Panc1 (cell line): ENCODE data around the gene PRDM7. TPM values are rescaled to one million over a fixed set of nuclear protein-coding genes. Genes with fewer than 3 reads are reported as not detected.

Source experiments
- ATAC-seq: fragments of 200-7000 bp; cut with Tn5 transposase; 2 replicates; pipeline ENCODE4 v1.9.1; 2020; ENCODE audit warnings: mild to moderate bottlenecking, moderate library complexity
- BruUV-seq: library from RNA; stranded (reverse); fragments of 400-500 nt; replicated peaks from 2 replicates; lab custom pipeline; 2021; lab: Mats Ljungman, UMichigan
- CTCF ChIA-PET: fragments of 300-600 bp; sonication (Branson Sonifier 250); formaldehyde crosslinking; loops from one replicate; lab custom pipeline; 2022; ENCODE audit warnings: antibody characterized with exemption; lab: Charles Lee
- POLR2A ChIA-PET: fragments of 300-600 bp; sonication (Branson Sonifier 250); formaldehyde crosslinking; loops from one replicate; lab custom pipeline; 2022; ENCODE audit warnings: antibody characterized with exemption; lab: Charles Lee
- DNase-seq: peaks from one replicate; pipeline ENCODE4 v3.0.0-alpha.2; 2010; ENCODE audit warnings: low read depth, low spot score
- H3K27ac ChIP-seq: 2 replicates; pipeline ENCODE4 v1.5.1; 2011; ENCODE audit warnings: mild to moderate bottlenecking, low read length, inconsistent platforms
- H3K27me3 ChIP-seq: fragments of 200-500 bp; sonication (Bioruptor generic); 2 replicates; pipeline ENCODE4 v1.6.0; 2014; ENCODE audit warnings: low read length, inconsistent platforms; ENCODE audit not compliant: control insufficient read depth, insufficient read depth
- H3K36me3 ChIP-seq: fragments of 200-500 bp; sonication (Bioruptor generic); 2 replicates; pipeline ENCODE4 v1.5.1; 2014; ENCODE audit warnings: inconsistent platforms, mild to moderate bottlenecking, low read length, moderate library complexity; ENCODE audit not compliant: control insufficient read depth, insufficient read depth
- H3K4me1 ChIP-seq: 2 replicates; pipeline ENCODE4 v1.5.1; 2011; ENCODE audit warnings: inconsistent platforms, mild to moderate bottlenecking, low read length, moderate library complexity; ENCODE audit not compliant: control insufficient read depth, insufficient read depth
- H3K4me3 ChIP-seq, 2 experiments: 2 replicates each; pipeline ENCODE4 v1.5.1; 2011 to 2012; ENCODE audit warnings: low read depth in 2 of 2, low read length in 2 of 2, mild to moderate bottlenecking in 2 of 2, inconsistent platforms in 1 of 2, moderate library complexity in 1 of 2
- H3K9me3 ChIP-seq: fragments of 200-500 bp; sonication (Bioruptor generic); 2 replicates; pipeline ENCODE4 v1.5.1; 2014; ENCODE audit warnings: low read depth, mild to moderate bottlenecking, inconsistent platforms, low read length, moderate library complexity; ENCODE audit not compliant: control insufficient read depth, insufficient read depth
- CTCF ChIP-seq: fragments of 450-650 bp; IDR thresholded peaks from 2 replicates; pipeline ENCODE4 v1.5.1; 2017; ENCODE audit warnings: mild to moderate bottlenecking
- POLR2AphosphoS5 ChIP-seq: IDR thresholded peaks from 2 replicates; pipeline ENCODE4 v1.6.1; 2012; ENCODE audit warnings: mild to moderate bottlenecking, low read depth, low read length, moderate library complexity
- REST ChIP-seq, 2 experiments: IDR thresholded peaks; 2 replicates each; pipeline ENCODE4 v1.6.1; 2011 to 2012; ENCODE audit warnings: low read depth in 2 of 2, control low read depth in 1 of 2, low read length in 1 of 2, mild to moderate bottlenecking in 1 of 2, moderate library complexity in 1 of 2; ENCODE audit not compliant: insufficient read depth in 1 of 2
- SIN3A ChIP-seq: IDR thresholded peaks from 2 replicates; pipeline ENCODE4 v1.6.1; 2012; ENCODE audit warnings: low read depth, mild to moderate bottlenecking, low read length, moderate library complexity, borderline replicate concordance; ENCODE audit not compliant: insufficient read depth
- TCF7L2 ChIP-seq: IDR thresholded peaks from 2 replicates; pipeline ENCODE4 v1.6.1; 2011; ENCODE audit warnings: mild to moderate bottlenecking, low read depth, low read length, inconsistent platforms
- in situ Hi-C: cut with HindIII; loops from 2 replicates; pipeline ENCODE4 v1.10.0; 2016; ENCODE audit warnings: low sequenced_read_pairs, low pct_unique_long_range_greater_than_20kb
- intact Hi-C: fragments of 100-400 bp; cut with micrococcal nuclease; formaldehyde crosslinking; loops from one replicate; pipeline ENCODE4 v1.10.0; 2022; ENCODE audit not compliant: unreplicated experiment
- total RNA-seq: library from RNA; stranded (reverse); gene quantifications from one replicate; pipeline ENCODE4 v1.2.1, GENCODE V29; 2021; ENCODE audit not compliant: unreplicated experiment

The PRDM7 gene
- total RNA-seq, 1 experiment from 2014 or later: not detected

- ChIA-PET CTCF (no interaction called here), POLR2A (no interaction called here)
- Histone ChIP-seq H3K27me3 (no peaks in the 10 kb centered on the region), H3K27ac (no peak overlapping the region), H3K9me3 (no peaks in the 10 kb centered on the region), H3K4me1 (no peaks in the 10 kb centered on the region; the same call in 1 of the 2 replicates), H3K4me3 (no peak overlapping the region), H3K36me3 (peaks cover 4% of the 10 kb centered on the region; the same call in 1 of the 2 replicates)
- intact Hi-C loops (no loop called here), in situ Hi-C loops (no loop called here)
- ATAC-seq (no peak), DNase-seq (no peak)
- no TSS peak for BruUV-seq
- TF ChIP-seq REST (IDR thresholded peaks at IDR 0.05; ENCODE audit: insufficient read depth in 1 of 2, low read depth in 2 of 2, low read length in 1 of 2) (no peak), SIN3A (no peak), CTCF (no peak), TCF7L2 (no peak), POLR2AphosphoS5 (no peak)
These were observed 36.7 kb downstream of the PRDM7 start for GRCh38 chr16:90040152-90041023.

- Histone ChIP-seq H3K9me3 (no peaks in the 10 kb centered on the region), H3K36me3 (peaks cover 4% of the 10 kb centered on the region; the same call in 1 of the 2 replicates), H3K27ac (no peak overlapping the region), H3K4me1 (no peaks in the 10 kb centered on the region), H3K4me3 (no peak overlapping the region), H3K27me3 (no peaks in the 10 kb centered on the region)
- TF ChIP-seq SIN3A (no peak), REST (IDR thresholded peaks at IDR 0.05; ENCODE audit: insufficient read depth in 1 of 2, low read depth in 2 of 2, low read length in 1 of 2) (no peak), POLR2AphosphoS5 (no peak)
- ATAC-seq: no peak
- in situ Hi-C loops: no loop called here
- DNase-seq: no peak
- ChIA-PET CTCF (no interaction called here), POLR2A (no interaction called here)
- no TSS peak for BruUV-seq
- intact Hi-C loops: no loop called here
These were observed 39.9 kb downstream of the PRDM7 start for GRCh38 chr16:90037276-90037675.
